ENCODE results near the gene DTX1. TPM values are rescaled to one million over a fixed set of nuclear protein-coding genes. Genes with fewer than 3 reads are reported as not detected.

Gene DTX1
- total RNA-seq, 1 donor from 2014 or later: 62.8 TPM

GRCh38 chr12:113066813-113067400, 10.4 kb downstream of the DTX1 start:
- no peak overlapping the region for H3K27ac Mint-ChIP-seq (ENCODE audit: unreplicated experiment)
- H3K27me3 Mint-ChIP-seq (ENCODE audit: unreplicated experiment): peaks cover 8% of the 10 kb centered on the region
- DNase-seq (ENCODE audit: low spot score): no peak
- peaks cover 4% of the 10 kb centered on the region for H3K4me1 Mint-ChIP-seq (ENCODE audit: unreplicated experiment)
- no peaks in the 10 kb centered on the region for H3K9me3 Mint-ChIP-seq (ENCODE audit: unreplicated experiment)
- no peak overlapping the region for H3K4me3 Mint-ChIP-seq (ENCODE audit: unreplicated experiment)
- peaks cover 11% of the 10 kb centered on the region for H3K36me3 Mint-ChIP-seq (ENCODE audit: low read depth, unreplicated experiment)
- no peak for TF ChIP-seq CTCF (IDR thresholded peaks at IDR 0.05; ENCODE audit: unreplicated experiment)

GRCh38 chr12:113067987-113068935, 11.7 kb downstream of the DTX1 start:
- H3K27ac Mint-ChIP-seq (ENCODE audit: unreplicated experiment): no peak overlapping the region
- H3K9me3 Mint-ChIP-seq (ENCODE audit: unreplicated experiment): no peaks in the 10 kb centered on the region
- no peak overlapping the region for H3K4me3 Mint-ChIP-seq (ENCODE audit: unreplicated experiment)
- peaks cover 4% of the 10 kb centered on the region for H3K4me1 Mint-ChIP-seq (ENCODE audit: unreplicated experiment)
- peaks cover 15% of the 10 kb centered on the region for H3K36me3 Mint-ChIP-seq (ENCODE audit: low read depth, unreplicated experiment)
- peaks cover 9% of the 10 kb centered on the region for H3K27me3 Mint-ChIP-seq (ENCODE audit: unreplicated experiment)
- TF ChIP-seq CTCF (IDR thresholded peaks at IDR 0.05; ENCODE audit: unreplicated experiment): no peak
- no peak for DNase-seq (ENCODE audit: low spot score)

- no peak for TF ChIP-seq CTCF (IDR thresholded peaks at IDR 0.05; ENCODE audit: unreplicated experiment)
- H3K36me3 Mint-ChIP-seq (ENCODE audit: low read depth, unreplicated experiment): peaks cover 20% of the 10 kb centered on the region
- no peak for DNase-seq (ENCODE audit: low spot score)
- H3K27ac Mint-ChIP-seq (ENCODE audit: unreplicated experiment): no peak overlapping the region
- H3K9me3 Mint-ChIP-seq (ENCODE audit: unreplicated experiment): no peaks in the 10 kb centered on the region
- no peak overlapping the region for H3K4me3 Mint-ChIP-seq (ENCODE audit: unreplicated experiment)
- peaks cover 4% of the 10 kb centered on the region for H3K4me1 Mint-ChIP-seq (ENCODE audit: unreplicated experiment)
- peaks cover 10% of the 10 kb centered on the region for H3K27me3 Mint-ChIP-seq (ENCODE audit: unreplicated experiment)
Observed at GRCh38 chr12:113069149-113069548, 12.6 kb downstream of the DTX1 start.

GRCh38 chr12:113069751-113070116, 13.2 kb downstream of the DTX1 start:
- DNase-seq (ENCODE audit: low spot score): no peak
- Mint-ChIP-seq H3K4me1 (ENCODE audit: unreplicated experiment) (peaks cover 1% of the 10 kb centered on the region), H3K27me3 (ENCODE audit: unreplicated experiment) (peaks cover 8% of the 10 kb centered on the region), H3K27ac (ENCODE audit: unreplicated experiment) (no peak overlapping the region), H3K36me3 (ENCODE audit: low read depth, unreplicated experiment) (peaks cover 21% of the 10 kb centered on the region), H3K4me3 (ENCODE audit: unreplicated experiment) (no peak overlapping the region), H3K9me3 (ENCODE audit: unreplicated experiment) (no peaks in the 10 kb centered on the region)
- no peak for TF ChIP-seq CTCF (IDR thresholded peaks at IDR 0.05; ENCODE audit: unreplicated experiment)
